Fibroblast of the aortic adventitia (primary cell): ENCODE results near the gene RAB3IL1. TPM values are rescaled to one million over a fixed set of nuclear protein-coding genes. Genes with fewer than 3 reads are reported as not detected.

Source experiments
- DNase-seq: peaks from one replicate; pipeline ENCODE4 v3.0.0-alpha.2; 2010; ENCODE audit warnings: low read depth
- H3K4me3 ChIP-seq: 2 replicates; pipeline ENCODE4 v1.5.1; 2011; ENCODE audit warnings: low read depth, mild to moderate bottlenecking, control low read depth, low read length, moderate library complexity
- CTCF ChIP-seq: IDR thresholded peaks from 2 replicates; pipeline ENCODE4 v1.5.1; 2011; ENCODE audit warnings: mild to moderate bottlenecking, low read length, control low read depth, inconsistent platforms; ENCODE audit not compliant: insufficient read depth
- total RNA-seq: library from RNA; depleted of rRNA; stranded (reverse); fragments of >200 nt; gene quantifications from 2 replicates; pipeline ENCODE4 v1.2.3, GENCODE V29; 2012; ENCODE audit warnings: low replicate concordance

Gene RAB3IL1
- total RNA-seq, 1 donor, result 17.1 TPM

GRCh38 chr11:61892085-61892370 is 25.3 kb downstream of the RAB3IL1 start:
- peak overlapping the region; percentile 48 for H3K4me3 ChIP-seq
- TF ChIP-seq CTCF, result no peak

GRCh38 chr11:61891331-61892084 is 25.9 kb downstream of the RAB3IL1 start, which contains the start of gene FADS3:
FADS3 (minus strand) TSS chr11:61891545; CDS start chr11:61891381, 164 bp downstream.
- TF ChIP-seq CTCF, result no peak

More at GRCh38 chr11:61892085-61892370, 25.3 kb downstream of the RAB3IL1 start:
- DNase-seq, result no peak

GRCh38 chr11:61890529-61891330 is 26.6 kb downstream of the RAB3IL1 start:
- peak; percentile 8 for TF ChIP-seq CTCF
- DNase-seq, result peak; percentile 64
- peak overlapping the region; percentile 91 for H3K4me3 ChIP-seq

More at GRCh38 chr11:61891331-61892084, 25.9 kb downstream of the RAB3IL1 start, which contains the start of gene FADS3:
- H3K4me3 ChIP-seq, result peak within 1 kb of the TSS; percentile 91
- peak; percentile 67 for DNase-seq

GRCh38 chr11:61889831-61890230 is 27.5 kb downstream of the RAB3IL1 start:
- DNase-seq, result no peak
- H3K4me3 ChIP-seq, result peak overlapping the region; percentile 91
- TF ChIP-seq CTCF, result no peak

- DNase-seq, result no peak
- no peak for TF ChIP-seq CTCF
- H3K4me3 ChIP-seq, result no peak overlapping the region
These were observed 28.8 kb downstream of the RAB3IL1 start for GRCh38 chr11:61888590-61888989.

GRCh38 chr11:61887839-61888494 is 29.4 kb downstream of the RAB3IL1 start:
- no peak for TF ChIP-seq CTCF
- DNase-seq, result peak; percentile 91
- H3K4me3 ChIP-seq, result no peak overlapping the region
